HepG2 (cell line): ENCODE data around the gene CHTF18. TPM values are rescaled to one million over a fixed set of nuclear protein-coding genes. Genes with fewer than 3 reads are reported as not detected.

ENCODE experiments used
- ATAC-seq: fragments of 200-7000 bp; cut with Tn5 transposase; 3 replicates; pipeline ENCODE4 v1.9.1; 2020; ENCODE audit warnings: mild to moderate bottlenecking, moderate library complexity
- BruUV-seq: library from RNA; stranded (reverse); fragments of 400-500 nt; replicated peaks from 2 replicates; lab custom pipeline; 2021; lab: Mats Ljungman, UMichigan
- CTCF ChIA-PET: fragments of 300-600 bp; formaldehyde crosslinking; extraction: SDS; loops from one replicate; lab custom pipeline; 2021; ENCODE audit warnings: low total read pairs, inconsistent platforms, low intra/inter-chr PET ratio; lab: Yijun Ruan, JAX
- POLR2A ChIA-PET: fragments of 350-600 bp; sonication (Branson Sonifier 250); formaldehyde crosslinking; loops from one replicate; lab custom pipeline; 2020; ENCODE audit warnings: antibody characterized with exemption, inconsistent platforms; lab: Yijun Ruan, JAX
- DNase-seq: peaks from one replicate; pipeline ENCODE4 v3.0.0-alpha.2; 2015; ENCODE audit warnings: low spot score
- FAIRE-seq: peaks from 3 replicates; lab custom pipeline; 2011; peaks lifted over from hg19 to GRCh38; lab: Jason Lieb, UNC
- H2AFZ ChIP-seq: one replicate; pipeline ENCODE4 v1.6.1; 2011; ENCODE audit warnings: low read length, inconsistent platforms
- H3K27ac ChIP-seq: fragments of 300-600 bp; 3 replicates; pipeline ENCODE4 v1.8.0; 2011; ENCODE audit warnings: mixed run types, mild to moderate bottlenecking, mixed read lengths, low read length, inconsistent platforms; ENCODE audit not compliant: insufficient read depth; ENCODE audit errors: extremely low read length
- H3K27me3 ChIP-seq, 2 experiments: fragments of 200-600 bp in 1 of 2; 2 replicates in 1 of 2; 3 replicates in 1 of 2; pipeline versions ENCODE4 v1.6.0 to v1.8.0; 2011; ENCODE audit warnings: low read length in 2 of 2, mild to moderate bottlenecking in 2 of 2, moderate library complexity in 2 of 2, inconsistent platforms in 1 of 2; ENCODE audit not compliant: insufficient read depth in 2 of 2, control insufficient read depth in 1 of 2
- H3K36me3 ChIP-seq, 2 experiments: fragments of 200-600 bp in 1 of 2; replicated peaks in 1 of 2; 2 replicates in 1 of 2; 3 replicates in 1 of 2; pipeline versions ENCODE4 v1.5.1 to v1.8.0; 2011; ENCODE audit warnings: low read length in 2 of 2, inconsistent platforms in 1 of 2; ENCODE audit not compliant: insufficient read depth in 2 of 2, control insufficient read depth in 1 of 2
- H3K4me1 ChIP-seq: 2 replicates; pipeline ENCODE4 v1.5.1; 2012; ENCODE audit warnings: low read length, inconsistent platforms; ENCODE audit not compliant: insufficient read depth
- H3K4me2 ChIP-seq: 2 replicates; pipeline ENCODE4 v1.6.0; 2011; ENCODE audit warnings: low read depth, low read length, inconsistent platforms
- H3K4me3 ChIP-seq, 3 experiments: fragments of 200-600 bp in 1 of 3; sonication (generic), shearing (Covaris generic) in 1 of 3; replicated peaks in 1 of 3; 2 replicates each; pipeline ENCODE4 v1.5.1; 2011 to 2016; ENCODE audit warnings: low read length in 3 of 3, inconsistent platforms in 2 of 3, low read depth in 2 of 3, mild to moderate bottlenecking in 2 of 3, control low read depth in 1 of 3, mixed read lengths in 1 of 3; ENCODE audit not compliant: insufficient read depth in 1 of 3
- H3K79me2 ChIP-seq: one replicate; pipeline ENCODE4 v1.6.1; 2011; ENCODE audit warnings: low read length, inconsistent platforms; ENCODE audit not compliant: insufficient read depth
- H3K9ac ChIP-seq: 2 replicates; pipeline ENCODE4 v1.6.0; 2011; ENCODE audit warnings: mild to moderate bottlenecking, low read depth, low read length, inconsistent platforms; ENCODE audit not compliant: insufficient read depth
- H3K9me3 ChIP-seq: 2 replicates; pipeline ENCODE4 v1.5.1; 2012; ENCODE audit warnings: mild to moderate bottlenecking, low read length
- H4K20me1 ChIP-seq: 2 replicates; pipeline ENCODE4 v1.6.0; 2011; ENCODE audit warnings: inconsistent platforms, mild to moderate bottlenecking, low read length, moderate library complexity; ENCODE audit not compliant: insufficient read depth
- ARID5B ChIP-seq: IDR thresholded peaks from 2 replicates; pipeline ENCODE4 v1.4.0; 2020; ENCODE audit warnings: mild to moderate bottlenecking, missing genetic modification reagents
- CHD2 ChIP-seq: IDR thresholded peaks from 2 replicates; pipeline ENCODE4 v1.6.1; 2011; ENCODE audit warnings: low read depth, low read length, improper control_type of control experiment
- ETV5 ChIP-seq: IDR thresholded peaks from 2 replicates; pipeline ENCODE4 v1.6.1; 2018; ENCODE audit warnings: missing biosample characterization, missing genetic modification reagents, inconsistent platforms, borderline replicate concordance
- GATAD2A ChIP-seq: IDR thresholded peaks from 2 replicates; pipeline ENCODE4 v1.6.1; 2016
- HMG20B ChIP-seq: conservative IDR thresholded peaks from 2 replicates; pipeline ENCODE4 v1.6.1; 2016; ENCODE audit warnings: missing genetic modification reagents, missing compliant biosample characterization
- KLF13 ChIP-seq: sonication (generic); formaldehyde crosslinking; IDR thresholded peaks from 2 replicates; pipeline ENCODE4 v1.4.0; 2020; ENCODE audit warnings: mild to moderate bottlenecking, missing genetic modification reagents
- TEAD3 ChIP-seq: optimal IDR thresholded peaks from 2 replicates; pipeline ENCODE3; 2016; ENCODE audit warnings: borderline replicate concordance
- WGBS: methylation state at CpG from one replicate; pipeline ENCODE4 v1.1.6; 2017; ENCODE audit warnings: low lambda C conversion rate; 5-methylcytosine and 5-hydroxymethylcytosine counted together
- in situ Hi-C: cut with HindIII; loops from 2 replicates; pipeline ENCODE4 v1.10.0; 2017; ENCODE audit warnings: low pct_unique_long_range_greater_than_20kb; ENCODE audit not compliant: extremely low pct_ligation_motif_present
- intact Hi-C: fragments of 100-400 bp; cut with micrococcal nuclease; formaldehyde crosslinking; loops from one replicate; pipeline ENCODE4 v1.10.0; 2022; ENCODE audit not compliant: unreplicated experiment
- polyA plus RNA-seq, 8 experiments: library from polyadenylated mRNA; depleted of rRNA in 3 of 8; stranded (reverse) in 7 of 8; unstranded in 1 of 8; fragments of >200 nt; fragmentation: Illumina TruSeq in 4 of 8; extraction: Trizol in 4 of 8; gene quantifications; 2 replicates each; pipeline versions ENCODE4 v1.2.1 to v1.2.3, GENCODE V29; 2011 to 2016; ENCODE audit warnings: low read depth in 4 of 8, missing spikeins in 1 of 8, mixed read lengths in 1 of 8; ENCODE audit not compliant: insufficient read depth in 1 of 8
- total RNA-seq, 5 experiments: library from RNA; depleted of rRNA; stranded (reverse); fragments of >200 nt; fragmentation: Illumina TruSeq; extraction: Trizol; gene quantifications; 2 replicates each; pipeline ENCODE4 v1.2.3, GENCODE V29; 2016; ENCODE audit warnings: low read depth in 1 of 5

Gene CHTF18
- total and polyA plus RNA-seq, 2 of the 13 experiments (the other 11 are each of a cell fraction or from before 2014, with no cell fraction given) = 8.6 to 22.9 TPM

- Histone ChIP-seq H3K27ac (no peak overlapping the region), H3K36me3 (peaks cover 6 to 9% of the 10 kb centered on the region in 2 experiments; a peak in 3 of 5 replicates), H2AFZ (no peak overlapping the region), H3K4me2 (no peak overlapping the region), H3K9me3 (no peaks in the 10 kb centered on the region), H3K27me3 (no peaks in the 10 kb centered on the region), H3K79me2 (peaks cover 3% of the 10 kb centered on the region)
- CTCF ChIA-PET = no interaction called here
- BruUV-seq = no TSS peak
- intact Hi-C loops (no loop called here), in situ Hi-C loops (no loop called here)
- no peak for ATAC-seq
- TF ChIP-seq HMG20B (CRISPR knock-in tag) (no peak), CHD2 (no peak), ETV5 (CRISPR knock-in tag) (no peak), ARID5B (no peak), TEAD3 (no peak), GATAD2A (no peak), KLF13 (CRISPR knock-in tag) (no peak)
- TF ChIP-seq, all 625 proteins: peak for 0
- 98% methylated on average over 33 of the region's 46 CpGs for WGBS
- DNase-seq (no peak), FAIRE-seq (no peak)
- Histone ChIP-seq H3K4me3 (no peak overlapping the region), H3K4me1 (peaks cover 10% of the 10 kb centered on the region), H3K9ac (no peak overlapping the region), H4K20me1 (no peaks in the 10 kb centered on the region)
- POLR2A ChIA-PET = no interaction called here
Measured at GRCh38 chr16:792221-792995, 4.0 kb downstream of the CHTF18 start.
